CD1c-positive myeloid dendritic cell (primary cell): ENCODE data around the gene C1RL.
A peak's percentile ranks its signal among the peaks of the same experiment; 100 is the strongest.

Source experiments
- DNase-seq: peaks from one replicate; pipeline ENCODE4 v3.0.0-alpha.2; 2016; ENCODE audit errors: extremely low spot score

The C1RL gene

GRCh38 chr12:7136676-7137075, 27.7 kb upstream of the C1RL start:
- no peak for DNase-seq

- DNase-seq = no peak
These were observed 27.1 kb upstream of the C1RL start for GRCh38 chr12:7136071-7136470.

- no peak for DNase-seq
These were observed 25.6 kb upstream of the C1RL start for GRCh38 chr12:7134396-7135166.

- no peak for DNase-seq
These were observed 22.5 kb upstream of the C1RL start for GRCh38 chr12:7131502-7131866.

GRCh38 chr12:7130701-7131501, 21.9 kb upstream of the C1RL start:
- DNase-seq = no peak

GRCh38 chr12:7129872-7130691, 21.1 kb upstream of the C1RL start, which contains the start of gene CLSTN3:
Gene CLSTN3 (plus strand): TSS chr12:7130371. CDS start chr12:7130649, 278 bp downstream.
- peak; percentile 74 for DNase-seq

GRCh38 chr12:7129287-7129871, 20.4 kb upstream of the C1RL start:
- DNase-seq = no peak

GRCh38 chr12:7128681-7129286, 19.8 kb upstream of the C1RL start, which contains the start of gene RBP5:
Gene RBP5 (minus strand): TSS chr12:7128889. CDS start chr12:7128775, 114 bp downstream.
- DNase-seq = no peak

- DNase-seq = no peak
These were observed 19.1 kb upstream of the C1RL start for GRCh38 chr12:7127916-7128626.

GRCh38 chr12:7125632-7126227, 16.7 kb upstream of the C1RL start:
- no peak for DNase-seq

- no peak for DNase-seq
These were observed 14.9 kb upstream of the C1RL start for GRCh38 chr12:7123806-7124522.

- DNase-seq = no peak
These were observed 14.1 kb upstream of the C1RL start for GRCh38 chr12:7122811-7123769.

- no peak for DNase-seq
These were observed 12.3 kb upstream of the C1RL start for GRCh38 chr12:7121324-7121723.

- DNase-seq = no peak
These were observed 11.2 kb upstream of the C1RL start for GRCh38 chr12:7120166-7120565.

- peak; percentile 50 for DNase-seq
These were observed 9.9 kb upstream of the C1RL start for GRCh38 chr12:7118881-7119280.

GRCh38 chr12:7117670-7118069, 8.7 kb upstream of the C1RL start:
- no peak for DNase-seq

- DNase-seq = no peak
These were observed 7.9 kb upstream of the C1RL start for GRCh38 chr12:7116916-7117315.

- DNase-seq = no peak
These were observed 7.2 kb upstream of the C1RL start for GRCh38 chr12:7116196-7116595.
